HG02840 (cell line): Measurements from ENCODE around the gene CRIP1.

Source experiments
- ATAC-seq: cut with Tn5 transposase; IDR thresholded peaks from one replicate; pipeline ENCODE4 v1.9.1; 2021; ENCODE audit warnings: mild to moderate bottlenecking, moderate library complexity, moderate number of reproducible peaks; ENCODE audit not compliant: unreplicated experiment, low FRiP score

CRIP1 gene

GRCh38 chr14:105502446-105503295 lies 16.0 kb downstream of the CRIP1 start:
- no peak for ATAC-seq

- ATAC-seq: no peak
Measured at GRCh38 chr14:105503296-105503640, 16.6 kb downstream of the CRIP1 start.

GRCh38 chr14:105503935-105504692 lies 17.4 kb downstream of the CRIP1 start:
- no peak for ATAC-seq

- no peak for ATAC-seq
Measured at GRCh38 chr14:105505101-105505500, 18.4 kb downstream of the CRIP1 start.

GRCh38 chr14:105507247-105507646 lies 20.6 kb downstream of the CRIP1 start:
- ATAC-seq: no peak

- no peak for ATAC-seq
Measured at GRCh38 chr14:105508069-105508468, 21.4 kb downstream of the CRIP1 start.

- ATAC-seq: no peak
Measured at GRCh38 chr14:105508601-105509000, 21.9 kb downstream of the CRIP1 start.

GRCh38 chr14:105517096-105517495 lies 30.4 kb downstream of the CRIP1 start:
- no peak for ATAC-seq

- no peak for ATAC-seq
Measured at GRCh38 chr14:105519946-105520698, 33.4 kb downstream of the CRIP1 start.

GRCh38 chr14:105525326-105525725 lies 38.6 kb downstream of the CRIP1 start:
- ATAC-seq: no peak

- ATAC-seq: no peak
Measured at GRCh38 chr14:105525861-105526775, 39.4 kb downstream of the CRIP1 start, which contains the start of gene TMEM121. TSS of gene TMEM121 (plus strand) at chr14:105526583. CDS start at chr14:105528835, 2,252 bp downstream.

GRCh38 chr14:105526776-105527380 lies 40.2 kb downstream of the CRIP1 start:
- no peak for ATAC-seq

- ATAC-seq: no peak
Measured at GRCh38 chr14:105527381-105527825, 40.7 kb downstream of the CRIP1 start.

GRCh38 chr14:105527826-105528585 lies 41.3 kb downstream of the CRIP1 start:
- ATAC-seq: no peak

- no peak for ATAC-seq
Measured at GRCh38 chr14:105528586-105529318, 42.1 kb downstream of the CRIP1 start.

GRCh38 chr14:105529319-105529568 lies 42.6 kb downstream of the CRIP1 start:
- no peak for ATAC-seq

GRCh38 chr14:105529569-105530284 lies 43.0 kb downstream of the CRIP1 start:
- no peak for ATAC-seq
